Activated gamma-delta T cell treated with Interleukin-2 at 50 U/mL for 16 hours (primary cell): ENCODE data around the gene CHIC1.
"Not testable (repeated sequence)": the region's sequence is repeated elsewhere in the genome, so short reads cannot be mapped to it uniquely, and the experiment has no call there.

Experiments
- DNase-seq: peaks from one replicate; pipeline ENCODE4 v3.0.0-alpha.2; 2020

CHIC1 gene

GRCh38 chrX:73562984-73563737 lies at the start of gene CHIC1:
CHIC1 (plus strand) TSS chrX:73563197; CDS start chrX:73563285, 88 bp downstream.
- peak; percentile 63 for DNase-seq

DNA sequence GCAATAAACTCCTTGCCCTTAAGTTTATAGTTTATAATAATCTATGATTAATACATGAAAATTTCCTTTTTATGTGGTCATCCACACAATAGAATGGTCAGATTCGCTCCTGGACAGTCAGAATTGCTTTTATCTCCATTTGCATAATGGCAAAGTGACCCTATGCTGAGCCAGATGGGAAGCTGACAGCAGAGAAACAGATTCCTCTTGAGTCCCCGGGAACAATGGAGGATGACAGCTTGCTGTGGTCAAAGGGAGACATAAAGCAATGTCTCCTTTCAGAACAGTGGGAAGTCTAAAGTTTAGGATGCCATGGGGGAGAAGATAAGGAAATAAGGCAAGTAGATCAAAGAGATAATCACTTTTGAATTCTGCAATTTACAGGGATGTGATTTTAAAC lies 40.2 kb upstream of the CHIC1 start:
- not testable (repeated sequence) for DNase-seq

DNA sequence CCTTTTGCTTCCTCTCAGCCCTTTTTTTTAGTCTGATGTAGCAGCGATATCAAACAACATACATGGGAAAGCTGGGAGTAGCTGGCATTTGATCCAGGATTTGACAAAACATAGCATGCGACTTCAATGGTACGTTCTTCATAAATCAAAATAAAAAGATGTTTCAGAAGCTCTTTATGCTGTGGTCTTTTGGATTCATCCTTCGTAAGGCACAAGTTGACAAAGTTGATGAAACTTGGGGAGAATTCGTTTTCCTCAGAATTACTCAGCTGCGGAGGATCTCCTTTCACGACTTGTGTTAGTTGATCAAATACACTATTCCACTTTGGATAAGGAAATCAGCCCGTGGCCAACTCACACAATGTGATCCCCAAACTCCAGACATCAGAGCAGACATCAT lies 38.1 kb upstream of the CHIC1 start:
- no peak for DNase-seq

DNA sequence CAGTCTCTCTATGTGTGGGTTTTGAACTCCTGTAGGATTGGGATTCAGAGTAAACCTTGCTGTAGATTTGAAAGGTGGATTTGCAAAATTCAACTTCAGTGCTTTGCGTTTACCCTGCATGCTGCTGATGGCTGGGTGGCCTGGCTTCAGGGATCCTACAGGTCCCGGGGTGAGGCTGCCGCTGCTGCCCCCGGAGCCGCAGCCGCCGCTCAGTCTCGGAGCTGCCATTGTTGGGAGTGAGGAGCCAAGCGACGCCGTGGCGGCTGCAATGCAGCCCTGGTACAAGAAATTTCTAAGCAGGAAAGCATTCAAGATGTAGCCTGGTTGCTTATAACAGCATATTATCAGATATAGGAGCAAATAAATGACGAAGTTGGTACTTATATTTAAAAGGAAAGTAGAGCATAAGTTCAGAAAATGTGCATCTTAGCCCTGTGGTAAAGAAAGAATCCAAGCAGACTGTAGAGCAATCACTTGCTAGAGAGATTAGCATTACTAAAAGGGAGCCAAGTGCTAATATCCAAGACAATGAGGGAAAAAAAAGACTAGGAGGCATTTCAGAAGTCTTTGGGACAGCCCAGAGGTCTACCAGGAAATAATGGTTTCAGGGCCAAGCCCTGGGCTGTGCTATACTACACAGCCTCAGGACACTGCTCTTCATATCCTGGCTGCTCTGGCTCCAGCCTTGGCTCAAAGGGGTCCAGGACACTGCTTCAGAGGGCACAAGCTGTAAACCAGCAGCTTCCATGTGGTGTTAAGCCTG lies 36.9 kb upstream of the CHIC1 start:
- no peak for DNase-seq

- DNase-seq: not testable (repeated sequence)
Observed at GRCh38 chrX:73531655-73532054, 31.3 kb upstream of the CHIC1 start.

DNA sequence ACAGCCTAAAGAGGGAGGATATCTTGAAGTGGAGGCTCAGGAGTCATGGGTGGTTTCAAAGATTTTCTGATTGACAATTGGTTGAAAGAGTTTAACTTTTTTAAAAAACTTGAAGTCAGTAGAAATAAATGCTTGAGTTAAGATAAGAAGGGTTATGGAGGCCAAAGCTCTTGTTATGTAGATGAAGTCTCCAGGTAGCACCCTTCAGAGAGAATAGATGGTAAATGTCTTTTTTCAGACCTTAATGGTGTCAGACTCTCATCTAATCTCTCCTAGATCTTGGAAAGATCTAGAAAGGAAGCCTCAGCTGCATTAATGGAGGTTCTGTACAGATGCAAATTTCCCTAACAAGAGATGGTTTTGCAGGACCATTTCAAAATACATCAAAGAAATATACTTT lies 6.8 kb upstream of the CHIC1 start:
- DNase-seq: no peak

- DNase-seq: no peak
Observed at GRCh38 chrX:73561801-73562200, 1.2 kb upstream of the CHIC1 start.

DNA sequence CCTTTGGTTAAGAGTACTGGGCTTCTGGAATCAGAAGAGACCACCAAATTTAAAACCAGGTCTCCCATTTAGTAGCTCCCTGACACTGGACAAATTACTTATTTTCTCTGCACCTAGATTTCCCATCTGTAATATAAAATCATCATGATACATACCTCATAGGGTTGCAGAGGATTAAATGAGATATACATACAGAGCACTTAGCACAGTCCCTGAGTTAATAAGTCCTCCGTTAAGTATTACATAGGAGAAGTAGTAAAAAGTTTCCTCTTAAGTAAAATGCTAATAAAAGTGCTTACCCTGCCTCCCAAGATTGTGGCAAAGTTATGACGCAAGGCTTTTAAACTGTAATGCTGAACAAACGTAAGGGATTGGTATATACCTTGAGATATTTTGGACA lies 539 bp upstream of the CHIC1 start:
- DNase-seq: no peak

DNA sequence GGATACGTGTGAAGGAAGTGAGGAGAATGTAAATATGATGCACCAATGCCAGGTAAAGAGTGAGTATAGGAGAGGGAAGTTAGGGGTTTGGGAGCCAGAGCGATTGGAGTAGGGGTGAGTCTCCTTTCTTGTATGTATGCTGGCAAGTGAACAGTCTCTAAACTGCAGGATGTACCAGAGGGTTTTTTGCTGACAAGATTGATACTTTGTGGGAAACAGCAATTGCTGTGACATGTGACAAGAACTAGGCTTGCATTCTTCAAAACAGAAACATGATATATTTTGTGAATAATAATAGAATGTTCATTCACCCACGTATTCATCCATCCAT lies 706 bp downstream of the CHIC1 start:
- DNase-seq: no peak

DNA sequence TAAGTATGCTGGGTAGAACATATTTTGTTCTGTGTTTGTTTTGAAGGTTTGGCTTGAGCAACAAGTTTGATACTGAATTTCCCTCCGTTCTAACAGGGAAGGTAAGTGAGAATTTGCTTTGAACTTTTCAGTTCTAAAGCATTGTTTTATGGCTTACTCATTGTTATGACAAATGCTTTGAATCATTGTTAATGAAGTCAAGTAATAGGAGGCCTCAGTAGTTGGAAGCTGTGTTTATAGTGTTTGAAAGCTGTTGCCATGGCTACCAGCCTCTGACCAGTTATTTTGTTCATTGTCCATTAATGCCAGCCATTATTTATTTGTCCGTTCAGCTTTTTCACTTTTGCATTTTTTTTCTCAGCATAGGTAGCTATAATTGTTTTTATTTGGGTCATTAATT lies 14.4 kb downstream of the CHIC1 start:
- no peak for DNase-seq

- no peak for DNase-seq
Observed at GRCh38 chrX:73581002-73581628, 18.1 kb downstream of the CHIC1 start.

- not testable (repeated sequence) for DNase-seq
Observed at GRCh38 chrX:73597758-73598157, 34.8 kb downstream of the CHIC1 start.

DNA sequence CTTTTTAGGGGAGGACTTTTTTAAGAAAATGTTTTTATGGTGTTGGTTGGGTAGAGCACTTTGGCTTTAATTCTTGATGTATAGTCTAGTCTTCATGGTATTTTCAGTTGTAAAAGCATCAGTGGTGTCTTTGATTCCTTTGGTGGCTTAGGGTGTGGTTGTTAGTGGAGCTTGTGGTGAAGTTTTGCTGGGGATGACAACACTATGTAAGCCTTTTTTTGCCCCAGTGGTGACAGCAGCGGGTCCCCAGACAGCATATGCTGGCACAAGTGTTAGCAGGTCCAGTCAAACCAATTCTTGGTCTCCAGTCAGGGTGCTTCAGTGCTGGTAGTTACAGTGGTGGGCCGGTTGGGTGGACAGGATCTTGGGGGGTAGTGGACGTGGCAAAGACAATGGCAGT lies 52.0 kb downstream of the CHIC1 start:
- DNase-seq: no peak

DNA sequence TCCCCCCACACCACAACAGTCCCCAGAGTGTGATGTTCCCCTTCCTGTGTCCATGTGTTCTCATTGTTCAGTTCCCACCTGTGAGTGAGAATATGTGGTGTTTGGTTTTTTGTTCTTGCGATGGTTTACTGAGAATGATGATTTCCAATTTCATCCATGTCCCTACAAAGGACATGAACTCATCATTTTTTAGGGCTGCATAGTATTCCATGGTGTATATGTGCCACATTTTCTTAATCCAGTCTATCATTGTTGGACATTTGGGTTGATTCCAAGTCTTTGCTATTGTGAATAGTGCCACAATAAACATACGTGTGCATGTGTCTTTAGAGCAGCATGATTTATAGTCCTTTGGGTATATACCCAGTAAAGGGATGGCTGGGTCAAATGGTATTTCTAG lies 78.7 kb downstream of the CHIC1 start:
- not testable (repeated sequence) for DNase-seq

DNA sequence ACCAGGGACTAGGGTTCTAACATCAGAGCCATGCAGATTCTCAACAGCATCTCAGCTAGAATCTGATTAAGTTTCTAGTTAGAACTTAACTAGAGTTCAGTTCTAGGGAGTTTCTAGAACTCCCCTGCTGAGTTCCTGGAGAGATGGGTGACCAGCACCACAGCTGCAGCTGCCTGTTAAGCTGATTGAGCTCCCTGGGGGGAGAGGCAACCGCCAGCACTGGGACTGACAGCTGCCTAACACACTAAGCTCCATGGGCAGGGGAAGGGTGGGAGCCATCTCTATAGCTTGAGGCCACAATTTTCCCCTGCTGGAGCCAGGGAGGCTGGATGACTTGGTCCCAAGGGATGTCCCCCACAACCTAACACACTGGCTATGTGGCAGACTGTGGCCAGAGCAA lies 84.2 kb downstream of the CHIC1 start:
- no peak for DNase-seq

DNA sequence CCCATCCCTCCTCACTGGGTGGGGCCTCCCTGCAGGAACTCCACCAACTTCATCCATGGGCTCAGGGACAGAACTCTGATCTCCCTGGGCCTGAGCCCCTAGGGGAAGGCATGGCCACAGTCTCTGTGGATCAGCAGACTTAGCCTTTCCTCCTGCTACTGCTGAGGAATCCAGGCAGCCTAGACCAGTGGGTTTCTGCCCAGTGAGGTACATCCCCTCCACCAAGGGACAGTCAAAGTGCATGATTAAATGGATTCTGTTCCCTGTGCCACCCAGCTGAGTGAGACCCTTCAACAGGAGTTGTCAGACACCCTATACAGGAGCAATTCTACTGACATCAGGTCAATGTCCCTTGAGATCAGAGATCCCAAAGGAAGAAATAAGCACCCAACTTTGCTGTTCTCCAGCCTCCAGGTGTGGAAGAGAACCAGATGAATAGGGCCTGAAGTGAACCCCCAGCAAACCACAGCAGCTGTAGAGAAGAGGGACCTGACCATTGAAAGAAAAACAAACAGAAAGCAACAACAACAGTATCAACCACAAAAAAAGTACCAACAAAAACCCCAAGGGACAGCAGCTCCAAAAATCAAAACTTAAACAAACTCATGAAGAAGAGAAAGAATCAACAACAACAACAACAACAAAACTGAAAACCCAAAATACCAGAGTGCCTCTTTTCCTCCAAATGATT lies 84.8 kb downstream of the CHIC1 start:
- DNase-seq: no peak

- not testable (repeated sequence) for DNase-seq
Observed at GRCh38 chrX:73661322-73661721, 98.3 kb downstream of the CHIC1 start.

- no peak for DNase-seq
Observed at GRCh38 chrX:73668779-73669178, 105.8 kb downstream of the CHIC1 start.

GRCh38 chrX:73681408-73681807 lies 118.4 kb downstream of the CHIC1 start:
- no peak for DNase-seq

GRCh38 chrX:73683236-73683859 lies 120.4 kb downstream of the CHIC1 start:
- no peak for DNase-seq

- DNase-seq: not testable (repeated sequence)
Observed at GRCh38 chrX:73707014-73707413, 144.0 kb downstream of the CHIC1 start.

GRCh38 chrX:73728602-73729001 lies 165.6 kb downstream of the CHIC1 start:
- DNase-seq: no peak
